ENCODE measurements around the gene S100A13. TPM values are rescaled to one million over a fixed set of nuclear protein-coding genes. Genes with fewer than 3 reads are reported as not detected.

The S100A13 gene
- total RNA-seq, 1 experiment from 2014 or later, result 350 TPM

GRCh38 chr1:153608089-153608682 lies 19.1 kb downstream of the S100A13 start:
- Histone ChIP-seq H3K9me2 (replicated peaks; ENCODE audit: low read length) (no peaks in the 10 kb centered on the region), H3K4me2 (ENCODE audit: low read length) (peak overlapping the region; percentile 95), H3K4me3 (ENCODE audit: low read length) (peak overlapping the region; percentile 68), H3K9ac (ENCODE audit: low read length) (peak overlapping the region; percentile 97), H4K20me1 (ENCODE audit: low read length) (no peaks in the 10 kb centered on the region), H3K27ac (ENCODE audit: low read length) (peak overlapping the region; percentile 100), H3K79me2 (ENCODE audit: low read length) (peaks cover 62% of the 10 kb centered on the region), H3K36me3 (ENCODE audit: low read depth, low read length) (peaks cover 40% of the 10 kb centered on the region), H2AFZ (ENCODE audit: low read length) (no peak overlapping the region), H3K4me1 (ENCODE audit: insufficient read depth, low read length) (peaks cover 43% of the 10 kb centered on the region), H3K9me3 (ENCODE audit: low read length) (no peaks in the 10 kb centered on the region), H3K27me3 (ENCODE audit: low read length) (no peaks in the 10 kb centered on the region), H3F3A (ENCODE audit: low read length, unreplicated experiment) (peaks cover 23% of the 10 kb centered on the region)
- intact Hi-C loops (cut with micrococcal nuclease), result loop anchor here (2.0 kb wide), 3 partner anchors 35 to 75 kb away; partner anchors contain the start of gene ILF2
- ATAC-seq (no peak), DNase-seq (peak; percentile 72)
- ChIA-PET CTCF (no interaction called here), POLR2A (ENCODE audit: unreplicated experiment) (interaction anchor here (0.6 to 0.9 kb wide), 3 partner anchors 26 to 100 kb away, joined by 3 to 9 read pairs (median 4); partner anchors contain the start of gene CHTOP)
- BruUV-seq (replicated peaks), result TSS peak; percentile 21
- TF ChIP-seq EZH2phosphoT487 (IDR thresholded peaks at IDR 0.05; ENCODE audit: borderline replicate concordance, low read length) (no peak), EZH2 (IDR thresholded peaks at IDR 0.05; ENCODE audit: low read length, unreplicated experiment) (no peak)
- TF ChIP-seq, protein P1, sequence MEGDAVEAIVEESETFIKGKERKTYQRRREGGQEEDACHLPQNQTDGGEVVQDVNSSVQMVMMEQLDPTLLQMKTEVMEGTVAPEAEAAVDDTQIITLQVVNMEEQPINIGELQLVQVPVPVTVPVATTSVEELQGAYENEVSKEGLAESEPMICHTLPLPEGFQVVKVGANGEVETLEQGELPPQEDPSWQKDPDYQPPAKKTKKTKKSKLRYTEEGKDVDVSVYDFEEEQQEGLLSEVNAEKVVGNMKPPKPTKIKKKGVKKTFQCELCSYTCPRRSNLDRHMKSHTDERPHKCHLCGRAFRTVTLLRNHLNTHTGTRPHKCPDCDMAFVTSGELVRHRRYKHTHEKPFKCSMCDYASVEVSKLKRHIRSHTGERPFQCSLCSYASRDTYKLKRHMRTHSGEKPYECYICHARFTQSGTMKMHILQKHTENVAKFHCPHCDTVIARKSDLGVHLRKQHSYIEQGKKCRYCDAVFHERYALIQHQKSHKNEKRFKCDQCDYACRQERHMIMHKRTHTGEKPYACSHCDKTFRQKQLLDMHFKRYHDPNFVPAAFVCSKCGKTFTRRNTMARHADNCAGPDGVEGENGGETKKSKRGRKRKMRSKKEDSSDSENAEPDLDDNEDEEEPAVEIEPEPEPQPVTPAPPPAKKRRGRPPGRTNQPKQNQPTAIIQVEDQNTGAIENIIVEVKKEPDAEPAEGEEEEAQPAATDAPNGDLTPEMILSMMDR (conservative IDR thresholded peaks at IDR 0.05; ENCODE audit: low read depth, low read length), result no peak

DNA sequence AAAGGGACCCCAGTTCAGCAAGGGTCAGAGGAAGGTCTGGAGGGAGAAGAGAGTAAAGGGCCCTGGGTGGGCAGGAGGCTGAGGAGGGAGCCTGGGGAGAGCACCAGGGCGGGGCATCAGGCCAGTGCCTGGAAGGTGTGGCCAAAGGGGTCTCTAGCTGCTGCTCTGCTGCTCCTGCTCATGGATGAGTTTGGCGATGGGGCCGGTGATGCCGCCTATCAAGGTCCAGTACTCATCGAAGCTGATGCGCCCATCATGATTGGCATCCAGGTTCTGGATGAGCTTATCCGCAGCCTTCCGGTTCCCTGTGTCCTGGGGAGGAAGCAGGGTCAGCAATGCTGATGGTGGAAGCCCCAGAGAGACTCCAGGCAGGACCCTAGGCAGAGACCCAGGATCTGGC lies 19.9 kb downstream of the S100A13 start:
- peak overlapping the region; percentile 68; the same call in 1 of the 2 replicates for H3K4me3 ChIP-seq (ENCODE audit: low read length)
- CTCF ChIA-PET, result no interaction called here
- H4K20me1 ChIP-seq (ENCODE audit: low read length), result no peaks in the 10 kb centered on the region
- intact Hi-C loops (cut with micrococcal nuclease), result no loop called here
- H3F3A ChIP-seq (ENCODE audit: low read length, unreplicated experiment), result peaks cover 23% of the 10 kb centered on the region
- H3K27ac ChIP-seq (ENCODE audit: low read length), result peak overlapping the region; percentile 100
- no peaks in the 10 kb centered on the region for H3K9me2 ChIP-seq (replicated peaks; ENCODE audit: low read length)
- H3K79me2 ChIP-seq (ENCODE audit: low read length), result peaks cover 54% of the 10 kb centered on the region
- DNase-seq, result no peak
- H3K36me3 ChIP-seq (ENCODE audit: low read depth, low read length), result peaks cover 41% of the 10 kb centered on the region
- no peak overlapping the region for H2AFZ ChIP-seq (ENCODE audit: low read length)
- H3K9ac ChIP-seq (ENCODE audit: low read length), result peak overlapping the region; percentile 97
- peaks cover 42% of the 10 kb centered on the region for H3K4me1 ChIP-seq (ENCODE audit: insufficient read depth, low read length)
- no peaks in the 10 kb centered on the region for H3K9me3 ChIP-seq (ENCODE audit: low read length)
- TF ChIP-seq, protein P1 (conservative IDR thresholded peaks at IDR 0.05; ENCODE audit: low read depth, low read length), result no peak
- TF ChIP-seq EZH2phosphoT487 (IDR thresholded peaks at IDR 0.05; ENCODE audit: borderline replicate concordance, low read length) (no peak), EZH2 (IDR thresholded peaks at IDR 0.05; ENCODE audit: low read length, unreplicated experiment) (no peak)
- POLR2A ChIA-PET (ENCODE audit: unreplicated experiment), result interaction anchor here (0.5 kb wide), 2 partner anchors 10 to 101 kb away, joined by 3 to 7 read pairs; no protein-coding TSS in a partner anchor
- no TSS peak for BruUV-seq (replicated peaks)
- peak overlapping the region; percentile 95 for H3K4me2 ChIP-seq (ENCODE audit: low read length)
- no peaks in the 10 kb centered on the region for H3K27me3 ChIP-seq (ENCODE audit: low read length)
- ATAC-seq, result no peak

DNA sequence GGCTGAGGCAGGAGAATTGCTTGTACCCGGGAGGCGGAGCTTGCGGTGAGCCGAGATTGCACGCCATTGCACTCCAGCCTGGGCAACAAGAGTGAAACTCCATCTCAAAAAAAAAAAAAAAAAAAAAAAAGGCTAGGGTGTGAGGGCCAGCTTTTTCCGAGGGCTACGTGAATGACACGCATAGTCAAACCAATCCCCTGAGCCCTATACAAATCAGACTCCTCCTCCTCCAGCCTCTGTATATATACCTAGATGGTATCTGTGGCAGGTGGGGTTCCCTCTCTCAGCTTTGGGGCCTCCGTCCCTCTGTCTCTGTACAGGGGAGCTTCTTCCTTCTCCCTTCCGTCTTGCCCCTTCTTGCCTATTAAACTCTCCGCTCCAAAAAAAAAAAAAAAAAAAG lies 21.1 kb downstream of the S100A13 start:
- ATAC-seq (no peak), DNase-seq (no peak)
- Histone ChIP-seq H3K27me3 (ENCODE audit: low read length) (no peaks in the 10 kb centered on the region), H2AFZ (ENCODE audit: low read length) (no peak overlapping the region), H3K9me2 (replicated peaks; ENCODE audit: low read length) (no peaks in the 10 kb centered on the region), H3K9ac (ENCODE audit: low read length) (no peak overlapping the region), H3K9me3 (ENCODE audit: low read length) (no peaks in the 10 kb centered on the region), H4K20me1 (ENCODE audit: low read length) (no peaks in the 10 kb centered on the region), H3K4me2 (ENCODE audit: low read length) (no peak overlapping the region), H3K79me2 (ENCODE audit: low read length) (peaks cover 42% of the 10 kb centered on the region), H3K4me1 (ENCODE audit: insufficient read depth, low read length) (peaks cover 40% of the 10 kb centered on the region), H3K36me3 (ENCODE audit: low read depth, low read length) (peaks cover 43% of the 10 kb centered on the region), H3F3A (ENCODE audit: low read length, unreplicated experiment) (peaks cover 12% of the 10 kb centered on the region), H3K4me3 (ENCODE audit: low read length) (no peak overlapping the region), H3K27ac (ENCODE audit: low read length) (0 out of 2 replicates have a peak overlapping the region, but pooled peaks have one; percentile 100)
- intact Hi-C loops (cut with micrococcal nuclease), result no loop called here
- TF ChIP-seq, protein P1 (conservative IDR thresholded peaks at IDR 0.05; ENCODE audit: low read depth, low read length), result no peak
- TF ChIP-seq EZH2 (IDR thresholded peaks at IDR 0.05; ENCODE audit: low read length, unreplicated experiment) (no peak), EZH2phosphoT487 (IDR thresholded peaks at IDR 0.05; ENCODE audit: borderline replicate concordance, low read length) (no peak)
- ChIA-PET POLR2A (ENCODE audit: unreplicated experiment) (no interaction called here), CTCF (no interaction called here)
- BruUV-seq (replicated peaks), result no TSS peak

Data from PC-3 (cell line).